GM19455 (cell line): ENCODE results near the gene SLC18A2.

Experiments
- ATAC-seq: cut with Tn5 transposase; IDR thresholded peaks from one replicate; pipeline ENCODE4 v1.9.1; 2021; ENCODE audit not compliant: unreplicated experiment

Gene SLC18A2

GRCh38 chr10:117237401-117237991 is 3.4 kb upstream of the SLC18A2 start:
- no peak for ATAC-seq

GRCh38 chr10:117239051-117239450 is 1.9 kb upstream of the SLC18A2 start:
- no peak for ATAC-seq

- ATAC-seq, result no peak
Measured at GRCh38 chr10:117239721-117240620, 943 bp upstream of the SLC18A2 start.

- no peak for ATAC-seq
Measured at GRCh38 chr10:117241541-117242462, 888 bp downstream of the SLC18A2 start.

- no peak for ATAC-seq
Measured at GRCh38 chr10:117242463-117242832, 1.5 kb downstream of the SLC18A2 start.

- ATAC-seq, result no peak
Measured at GRCh38 chr10:117246997-117247671, 6.2 kb downstream of the SLC18A2 start.

- ATAC-seq, result no peak
Measured at GRCh38 chr10:117248750-117249465, 8.0 kb downstream of the SLC18A2 start.

- ATAC-seq, result no peak
Measured at GRCh38 chr10:117249493-117250093, 8.7 kb downstream of the SLC18A2 start.

- no peak for ATAC-seq
Measured at GRCh38 chr10:117250411-117250810, 9.5 kb downstream of the SLC18A2 start.

GRCh38 chr10:117253908-117254307 is 13.0 kb downstream of the SLC18A2 start:
- no peak for ATAC-seq

GRCh38 chr10:117254338-117254737 is 13.4 kb downstream of the SLC18A2 start:
- ATAC-seq, result no peak

GRCh38 chr10:117254774-117255735 is 14.1 kb downstream of the SLC18A2 start:
- no peak for ATAC-seq

- ATAC-seq, result no peak
Measured at GRCh38 chr10:117255835-117256460, 15.0 kb downstream of the SLC18A2 start.

- no peak for ATAC-seq
Measured at GRCh38 chr10:117256910-117257309, 16.0 kb downstream of the SLC18A2 start.

- no peak for ATAC-seq
Measured at GRCh38 chr10:117257721-117258120, 16.8 kb downstream of the SLC18A2 start.

GRCh38 chr10:117259279-117259678 is 18.4 kb downstream of the SLC18A2 start:
- ATAC-seq, result no peak

GRCh38 chr10:117260084-117260483 is 19.2 kb downstream of the SLC18A2 start:
- no peak for ATAC-seq

GRCh38 chr10:117261501-117261900 is 20.6 kb downstream of the SLC18A2 start:
- ATAC-seq, result no peak
